PC-3 (cell line): ENCODE data around the gene DDX54. TPM values are rescaled to one million over a fixed set of nuclear protein-coding genes. Genes with fewer than 3 reads are reported as not detected.

Source experiments
- ATAC-seq: fragments of 200-7000 bp; cut with Tn5 transposase; 2 replicates; pipeline ENCODE4 v1.9.1; 2020; ENCODE audit warnings: mild to moderate bottlenecking, moderate library complexity
- BruUV-seq: library from RNA; stranded (reverse); fragments of 400-500 nt; replicated peaks from 2 replicates; lab custom pipeline; 2021; lab: Mats Ljungman, UMichigan
- CTCF ChIA-PET: fragments of 300-600 bp; sonication (Branson Sonifier 250); formaldehyde crosslinking; loops from one replicate; lab custom pipeline; 2022; ENCODE audit warnings: antibody characterized with exemption; lab: Charles Lee
- POLR2A ChIA-PET: fragments of 300-600 bp; sonication (Branson Sonifier 250); formaldehyde crosslinking; loops from one replicate; lab custom pipeline; 2022; ENCODE audit warnings: antibody characterized with exemption; ENCODE audit not compliant: unreplicated experiment; lab: Charles Lee
- DNase-seq: peaks from one replicate; pipeline ENCODE4 v3.0.0-alpha.2; 2015
- H2AFZ ChIP-seq: fragments of 300-600 bp; sonication (generic); 2 replicates; pipeline ENCODE4 v1.6.0; 2016; ENCODE audit warnings: antibody characterized with exemption, low read length
- H3F3A ChIP-seq: fragments of 300-600 bp; sonication (generic); one replicate; pipeline ENCODE4 v1.6.0; 2017; ENCODE audit warnings: antibody characterized with exemption, low read length, control low read depth, mild to moderate bottlenecking; ENCODE audit not compliant: unreplicated experiment
- H3K27ac ChIP-seq: fragments of 300-600 bp; sonication (generic); 2 replicates; pipeline ENCODE4 v1.5.1; 2016; ENCODE audit warnings: mild to moderate bottlenecking, low read length
- H3K27me3 ChIP-seq: fragments of 300-600 bp; sonication (generic); 2 replicates; pipeline ENCODE4 v1.6.1; 2016; ENCODE audit warnings: low read length, mixed read lengths
- H3K36me3 ChIP-seq: fragments of 300-600 bp; sonication (generic); 2 replicates; pipeline ENCODE4 v1.6.1; 2016; ENCODE audit warnings: low read depth, mixed run types, low read length, mixed read lengths
- H3K4me1 ChIP-seq: fragments of 300-600 bp; sonication (generic); 2 replicates; pipeline ENCODE4 v1.5.1; 2016; ENCODE audit warnings: low read length; ENCODE audit not compliant: insufficient read depth
- H3K4me2 ChIP-seq: fragments of 300-600 bp; sonication (generic); 2 replicates; pipeline ENCODE4 v1.6.0; 2016; ENCODE audit warnings: low read length
- H3K4me3 ChIP-seq: fragments of 300-600 bp; sonication (generic); 2 replicates; pipeline ENCODE4 v1.5.1; 2016; ENCODE audit warnings: mild to moderate bottlenecking, low read length, mixed read lengths
- H3K79me2 ChIP-seq: fragments of 300-600 bp; sonication (generic); 2 replicates; pipeline ENCODE4 v1.6.1; 2017; ENCODE audit warnings: low read length, mixed read lengths
- H3K9ac ChIP-seq: fragments of 300-600 bp; sonication (generic); 2 replicates; pipeline ENCODE4 v1.6.0; 2016; ENCODE audit warnings: mild to moderate bottlenecking, low read length
- H3K9me2 ChIP-seq: fragments of 300-600 bp; sonication (generic); replicated peaks from 2 replicates; pipeline ENCODE4 v1.6.1; 2016; ENCODE audit warnings: mixed run types, low read length, mixed read lengths
- H3K9me3 ChIP-seq: fragments of 300-600 bp; sonication (generic); 2 replicates; pipeline ENCODE4 v1.6.1; 2016; ENCODE audit warnings: low read length, mixed read lengths
- H4K20me1 ChIP-seq: fragments of 300-600 bp; sonication (generic); 2 replicates; pipeline ENCODE4 v1.6.1; 2016; ENCODE audit warnings: low read length, mixed read lengths
- EZH2 ChIP-seq: fragments of 300-600 bp; sonication (generic); IDR thresholded peaks from one replicate; pipeline ENCODE4 v1.6.1; 2017; ENCODE audit warnings: antibody characterized with exemption, mild to moderate bottlenecking, low read length; ENCODE audit not compliant: unreplicated experiment
- EZH2phosphoT487 ChIP-seq: fragments of 300-600 bp; sonication (generic); IDR thresholded peaks from 2 replicates; pipeline ENCODE4 v1.6.1; 2018; ENCODE audit warnings: mild to moderate bottlenecking, antibody characterized with exemption, low read length, borderline replicate concordance
- intact Hi-C: fragments of 100-400 bp; cut with micrococcal nuclease; formaldehyde crosslinking; loops from 2 replicates; pipeline ENCODE4 v1.9.0; 2023
- total RNA-seq: library from RNA; depleted of rRNA; stranded (reverse); fragments of >200 nt; gene quantifications from 2 replicates; pipeline ENCODE4 v1.2.3, GENCODE V29; 2014
- TF ChIP-seq, protein P1 (sequence below): fragments of 300-600 bp; sonication (generic); conservative IDR thresholded peaks from 2 replicates; pipeline ENCODE4 v1.5.1; 2017; ENCODE audit warnings: antibody characterized with exemption, low read depth, mild to moderate bottlenecking, low read length

DDX54 gene
- total RNA-seq, 1 experiment from 2014 or later: 158 TPM

DNA sequence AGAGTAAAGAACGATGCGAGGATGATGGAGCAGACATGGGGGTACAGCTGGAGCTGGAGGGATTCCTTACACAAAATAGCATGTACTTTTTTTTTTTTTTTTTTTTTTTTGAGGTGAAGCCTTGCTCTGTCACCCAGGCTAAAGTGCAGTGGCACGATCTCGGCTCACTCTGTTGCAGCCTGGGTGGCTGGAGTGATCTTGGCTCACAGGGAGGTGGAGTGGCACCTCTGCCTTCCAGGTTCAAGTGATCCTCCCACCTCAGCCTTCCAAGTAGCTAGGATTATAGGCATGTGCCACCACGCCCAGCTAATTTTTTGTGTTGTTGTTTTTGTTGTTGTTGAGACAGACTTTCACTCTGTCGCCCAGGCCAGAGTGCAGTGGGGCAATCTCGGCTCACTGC, 44.6 kb downstream of the DDX54 start:
- DNase-seq: no peak
- no peak for ATAC-seq

DNA sequence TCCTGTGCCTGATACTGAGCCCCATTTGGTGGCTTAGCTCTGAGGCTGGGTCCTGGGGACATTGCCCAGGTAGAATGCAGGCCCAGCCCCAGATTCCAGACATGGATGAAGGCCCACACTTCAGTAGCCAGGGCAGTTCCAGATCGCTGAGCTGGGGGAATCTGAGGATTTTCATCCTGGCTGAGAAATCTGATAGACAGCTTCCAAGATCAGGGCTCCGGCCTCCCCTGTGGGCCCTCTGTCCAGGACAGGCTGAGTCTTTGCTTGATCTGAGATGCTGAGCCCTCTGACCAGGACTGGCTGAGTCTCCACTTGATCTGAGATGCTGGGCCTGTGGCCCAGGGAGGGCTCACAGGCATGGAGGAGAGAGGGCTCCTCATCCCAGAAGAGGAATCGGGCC, 46.5 kb downstream of the DDX54 start:
- intact Hi-C loops: no loop called here
- H3K36me3 ChIP-seq: no peaks in the 10 kb centered on the region
- BruUV-seq: no TSS peak
- CTCF ChIA-PET: no interaction called here
- TF ChIP-seq, protein P1, sequence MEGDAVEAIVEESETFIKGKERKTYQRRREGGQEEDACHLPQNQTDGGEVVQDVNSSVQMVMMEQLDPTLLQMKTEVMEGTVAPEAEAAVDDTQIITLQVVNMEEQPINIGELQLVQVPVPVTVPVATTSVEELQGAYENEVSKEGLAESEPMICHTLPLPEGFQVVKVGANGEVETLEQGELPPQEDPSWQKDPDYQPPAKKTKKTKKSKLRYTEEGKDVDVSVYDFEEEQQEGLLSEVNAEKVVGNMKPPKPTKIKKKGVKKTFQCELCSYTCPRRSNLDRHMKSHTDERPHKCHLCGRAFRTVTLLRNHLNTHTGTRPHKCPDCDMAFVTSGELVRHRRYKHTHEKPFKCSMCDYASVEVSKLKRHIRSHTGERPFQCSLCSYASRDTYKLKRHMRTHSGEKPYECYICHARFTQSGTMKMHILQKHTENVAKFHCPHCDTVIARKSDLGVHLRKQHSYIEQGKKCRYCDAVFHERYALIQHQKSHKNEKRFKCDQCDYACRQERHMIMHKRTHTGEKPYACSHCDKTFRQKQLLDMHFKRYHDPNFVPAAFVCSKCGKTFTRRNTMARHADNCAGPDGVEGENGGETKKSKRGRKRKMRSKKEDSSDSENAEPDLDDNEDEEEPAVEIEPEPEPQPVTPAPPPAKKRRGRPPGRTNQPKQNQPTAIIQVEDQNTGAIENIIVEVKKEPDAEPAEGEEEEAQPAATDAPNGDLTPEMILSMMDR: no peak
- no peak for TF ChIP-seq EZH2phosphoT487
- TF ChIP-seq EZH2: no peak
- H3K9ac ChIP-seq: no peak overlapping the region
- H3K4me2 ChIP-seq: no peak overlapping the region
- H2AFZ ChIP-seq: no peak overlapping the region
- H3K4me1 ChIP-seq: no peaks in the 10 kb centered on the region
- DNase-seq: no peak
- H3K9me3 ChIP-seq: no peaks in the 10 kb centered on the region
- no peaks in the 10 kb centered on the region for H3K79me2 ChIP-seq
- H3F3A ChIP-seq: no peaks in the 10 kb centered on the region
- H3K4me3 ChIP-seq: no peak overlapping the region
- H4K20me1 ChIP-seq: no peaks in the 10 kb centered on the region
- H3K9me2 ChIP-seq: no peaks in the 10 kb centered on the region
- H3K27me3 ChIP-seq: 0 out of 2 replicates have a peak, but pooled peaks cover 5% of the 10 kb centered on the region
- H3K27ac ChIP-seq: no peak overlapping the region
- POLR2A ChIA-PET: no interaction called here
- no peak; the same call in 1 of the 2 replicates for ATAC-seq

More for the DNA sequence above, 44.6 kb downstream of the DDX54 start:
- no peak overlapping the region for H2AFZ ChIP-seq
- no peak overlapping the region for H3K4me3 ChIP-seq
- H3K4me1 ChIP-seq: no peaks in the 10 kb centered on the region
- no peak overlapping the region for H3K9ac ChIP-seq
- no peaks in the 10 kb centered on the region for H3K9me2 ChIP-seq
- no peaks in the 10 kb centered on the region for H3K27me3 ChIP-seq
- intact Hi-C loops: no loop called here
- TF ChIP-seq EZH2: no peak
- TF ChIP-seq, protein P1: no peak
- no peak for TF ChIP-seq EZH2phosphoT487
- H3K27ac ChIP-seq: no peak overlapping the region
- H3K36me3 ChIP-seq: no peaks in the 10 kb centered on the region
- no TSS peak for BruUV-seq
- H3K79me2 ChIP-seq: no peaks in the 10 kb centered on the region
- no peak overlapping the region for H3K4me2 ChIP-seq
- H3K9me3 ChIP-seq: no peaks in the 10 kb centered on the region
- CTCF ChIA-PET: no interaction called here
- H3F3A ChIP-seq: no peaks in the 10 kb centered on the region
- POLR2A ChIA-PET: no interaction called here
- H4K20me1 ChIP-seq: no peaks in the 10 kb centered on the region

DNA sequence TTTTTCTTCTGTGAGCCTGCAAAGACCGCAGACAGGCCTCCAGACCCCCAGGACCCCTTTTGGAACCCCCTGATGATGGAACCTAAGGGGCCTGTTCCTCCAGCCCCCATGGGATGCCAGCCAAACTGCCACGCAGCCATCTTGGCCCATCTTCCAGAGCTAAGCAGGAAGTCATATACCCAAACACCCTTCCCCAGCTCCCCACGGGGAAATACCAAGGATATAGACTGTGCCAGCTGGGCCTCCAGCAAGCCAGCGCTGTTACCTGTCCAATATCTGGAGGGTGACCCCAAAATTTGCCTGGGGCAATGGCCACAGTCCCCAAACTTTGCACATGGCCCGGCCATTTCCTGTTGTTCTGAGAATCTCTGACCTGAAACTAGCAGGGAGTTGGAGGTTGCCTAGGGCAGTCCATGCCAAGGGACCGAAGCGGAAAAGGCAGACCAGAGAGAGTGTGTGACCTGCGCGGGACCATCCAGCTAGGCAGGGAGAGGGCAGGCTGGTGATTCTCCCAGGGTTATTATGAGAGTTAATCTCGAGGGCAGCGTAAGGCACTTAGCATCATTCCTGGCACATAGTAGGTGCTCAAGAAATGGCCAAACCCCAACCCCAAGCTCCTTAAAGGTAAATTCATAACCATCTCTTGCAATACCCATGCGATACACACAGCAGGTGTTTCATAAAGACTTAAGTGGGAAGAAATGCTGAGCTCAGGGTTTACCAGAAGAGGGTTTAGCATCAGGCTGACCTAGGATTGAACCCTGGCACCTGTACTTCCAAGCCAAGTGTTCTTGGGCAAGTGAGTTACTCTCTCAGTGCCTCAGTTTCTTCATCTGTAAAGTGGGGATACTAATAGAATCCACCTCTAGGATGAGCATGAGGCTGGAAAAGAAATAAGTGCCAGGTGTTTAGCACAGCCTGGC, 47.2 kb downstream of the DDX54 start:
- no peak for ATAC-seq
- no peak overlapping the region for H3K27ac ChIP-seq
- CTCF ChIA-PET: no interaction called here
- H3K4me2 ChIP-seq: no peak overlapping the region
- H3K36me3 ChIP-seq: no peaks in the 10 kb centered on the region
- H3K9ac ChIP-seq: no peak overlapping the region
- TF ChIP-seq, protein P1: no peak
- TF ChIP-seq EZH2phosphoT487 (no peak), EZH2 (no peak)
- POLR2A ChIA-PET: no interaction called here
- H3F3A ChIP-seq: no peaks in the 10 kb centered on the region
- no peaks in the 10 kb centered on the region for H3K9me2 ChIP-seq
- H3K79me2 ChIP-seq: no peaks in the 10 kb centered on the region
- H3K4me3 ChIP-seq: no peak overlapping the region
- H2AFZ ChIP-seq: no peak overlapping the region
- no peaks in the 10 kb centered on the region for H3K4me1 ChIP-seq
- BruUV-seq: no TSS peak
- DNase-seq: no peak
- intact Hi-C loops: no loop called here
- H3K27me3 ChIP-seq: 0 out of 2 replicates have a peak, but pooled peaks cover 5% of the 10 kb centered on the region
- no peaks in the 10 kb centered on the region for H4K20me1 ChIP-seq
- no peaks in the 10 kb centered on the region for H3K9me3 ChIP-seq
